Stimulated activated CD8-positive, alpha-beta memory T cell treated with anti-CD3 and anti-CD28 coated beads, Interleukin-7, amount 100 ng/mL, for 1 hour (primary cell): ENCODE data around the gene EMC10.
A peak's percentile ranks its signal among the peaks of the same experiment; 100 is the strongest.

ENCODE experiments used
- DNase-seq, 2 donors: peaks; one replicate each; pipeline ENCODE4 v3.0.0-alpha.2; 2020; ENCODE audit warnings: low read depth in 2 of 2

The EMC10 gene

DNA sequence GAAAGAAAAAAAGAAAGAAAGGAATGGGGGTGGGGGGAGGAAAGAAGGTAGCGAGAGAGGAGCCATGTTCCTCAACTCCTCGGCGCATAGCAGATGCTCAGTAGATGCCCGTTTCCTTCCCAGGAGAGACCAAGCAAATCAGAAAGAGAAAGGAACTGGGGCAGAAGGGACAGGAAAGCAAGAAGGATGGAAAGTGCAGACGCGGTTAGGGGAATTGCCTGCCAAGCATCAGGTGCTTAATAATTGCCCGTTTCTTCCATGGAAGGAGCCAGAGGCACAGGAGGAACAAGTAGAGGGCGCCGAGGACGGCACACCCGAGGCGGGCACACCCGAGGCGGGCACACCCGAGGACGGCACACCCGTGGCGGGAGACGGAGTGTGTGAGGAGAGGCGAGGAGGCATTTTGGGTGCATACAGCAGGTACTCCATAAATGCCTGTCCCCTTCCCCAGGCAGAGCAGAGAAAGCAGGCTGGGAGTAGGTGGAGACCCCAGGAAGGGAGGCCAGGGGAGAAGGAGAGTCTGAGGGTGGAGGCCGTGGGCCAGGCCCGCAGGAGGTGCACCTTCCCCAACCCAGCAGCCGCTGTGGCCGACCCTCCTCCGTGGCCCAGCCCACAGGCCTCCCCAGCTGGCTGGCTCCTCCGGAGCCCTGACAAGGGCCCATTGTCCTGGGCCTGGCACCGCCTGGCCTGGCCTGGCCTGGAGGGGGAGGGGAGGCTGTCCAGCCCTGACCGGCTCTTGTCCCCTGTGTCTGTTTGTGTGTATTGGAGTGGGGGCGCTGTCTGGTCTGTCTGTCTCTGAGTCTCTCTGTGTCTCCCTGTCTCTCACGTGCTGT, 20.1 kb downstream of the EMC10 start:
- no peak for DNase-seq

DNA sequence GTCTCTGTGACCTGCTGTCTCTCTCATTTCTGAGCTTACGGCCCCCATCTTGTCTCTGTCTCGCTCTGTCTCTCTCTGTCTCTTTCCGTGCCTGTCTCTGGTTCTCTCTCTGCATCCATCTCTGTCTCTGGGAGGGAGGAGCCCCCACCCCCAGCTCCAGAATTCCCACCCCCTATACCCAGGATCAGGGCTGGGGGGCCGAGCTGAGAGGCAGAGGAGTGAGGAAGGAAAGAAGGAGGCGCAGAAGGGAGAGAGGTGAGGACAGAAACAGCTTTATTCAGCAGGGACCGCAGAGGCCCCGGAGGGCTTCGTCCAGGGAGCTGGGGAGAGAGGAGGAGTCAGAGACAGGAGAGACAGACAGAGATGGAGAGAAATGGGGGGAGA, 20.7 kb downstream of the EMC10 start:
- DNase-seq, result no peak

DNA sequence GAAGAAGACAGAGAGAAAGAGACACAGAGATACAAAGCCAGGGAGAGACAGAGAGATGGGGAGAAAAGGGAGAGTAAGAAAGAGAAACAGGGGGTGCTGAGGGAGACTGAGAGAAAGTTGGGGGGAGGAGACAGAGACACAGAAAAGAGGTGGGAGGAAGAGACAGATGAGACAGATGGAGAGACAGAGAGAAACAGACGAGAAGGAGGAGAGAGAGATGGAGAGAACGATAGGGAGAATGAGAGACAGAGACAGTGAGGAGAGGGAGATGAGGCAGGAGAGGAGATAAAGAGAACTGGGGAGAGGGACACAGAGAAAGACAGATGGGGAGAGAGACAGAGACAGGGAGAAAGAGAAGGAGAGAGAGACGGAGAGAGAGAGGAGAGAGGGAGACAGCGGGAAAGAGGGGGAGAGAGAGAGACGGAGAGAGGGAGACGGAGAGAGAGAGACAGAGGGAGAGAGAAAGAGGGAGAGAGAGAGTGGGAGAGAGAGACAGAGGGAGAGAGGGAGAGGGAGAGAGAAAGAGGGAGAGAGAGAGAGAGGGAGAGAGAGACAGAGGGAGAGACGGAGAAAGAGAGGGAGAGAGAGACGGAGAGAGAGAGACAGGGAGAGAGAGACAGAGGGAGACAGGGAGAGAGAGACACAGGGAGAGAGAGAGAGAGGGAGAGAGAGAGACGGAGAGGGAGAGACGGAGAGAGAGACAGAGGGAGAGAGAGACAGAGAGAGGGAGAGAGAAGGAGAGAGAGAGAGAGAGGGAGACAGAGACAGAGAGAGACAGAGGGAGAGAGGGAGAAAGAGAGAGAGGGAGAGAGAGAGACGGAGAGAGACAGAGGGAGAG, 22.1 kb downstream of the EMC10 start:
- DNase-seq, result no peak

DNA sequence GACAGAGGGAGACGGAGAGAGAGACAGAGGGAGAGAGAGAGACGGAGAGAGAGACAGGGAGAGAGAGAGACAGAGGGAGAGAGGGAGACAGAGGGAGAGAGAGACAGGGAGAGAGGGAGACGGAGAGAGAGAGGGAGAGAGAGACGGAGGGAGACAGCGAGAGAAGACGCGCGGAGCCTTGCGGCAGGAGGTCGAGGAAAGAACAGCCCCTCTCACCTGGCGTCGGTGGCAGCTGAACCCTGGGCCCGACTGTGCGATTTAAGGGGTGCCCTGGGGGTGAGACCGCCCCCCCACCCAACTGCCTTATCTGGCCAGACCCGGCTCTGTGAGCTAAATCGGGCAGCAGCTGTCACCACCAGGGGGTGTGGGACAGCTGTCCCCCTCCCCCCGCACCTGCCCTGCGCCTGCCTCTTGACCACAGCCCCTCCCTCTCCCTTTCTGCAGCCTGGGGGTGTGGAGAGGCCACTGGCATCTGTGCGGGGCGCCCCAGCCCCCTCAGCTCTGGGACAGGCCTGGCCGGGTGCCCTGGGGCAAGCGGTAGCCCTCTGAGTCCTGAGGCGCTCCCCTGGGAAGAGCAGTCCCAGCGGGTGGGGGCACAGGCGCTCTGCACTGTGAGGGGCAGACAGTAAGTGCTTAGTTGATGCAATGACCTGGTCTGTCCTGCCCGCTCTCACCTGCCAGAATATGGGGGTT, 23.9 kb downstream of the EMC10 start:
- no peak for DNase-seq

DNA sequence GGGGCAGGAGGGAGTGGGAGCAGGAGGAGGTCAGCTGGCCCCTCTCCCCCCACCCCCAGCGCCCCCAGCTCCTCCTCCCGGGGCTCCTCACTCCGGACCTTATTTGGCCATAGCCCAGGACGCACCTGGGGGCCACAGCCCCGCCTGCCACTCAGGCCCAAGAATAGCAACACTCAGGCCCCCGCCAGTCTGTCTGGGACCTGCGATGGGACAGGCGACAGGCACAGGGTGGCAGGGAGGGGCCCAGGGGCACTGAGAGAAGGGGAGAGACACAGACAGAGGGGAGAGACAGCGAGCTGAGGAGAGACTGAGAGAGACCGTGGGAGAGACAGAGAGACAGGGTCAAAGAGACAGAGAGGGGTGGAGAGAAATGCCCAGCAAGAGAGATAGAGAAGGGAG, 24.4 kb downstream of the EMC10 start:
- no peak for DNase-seq

GRCh38 chr19:50501186-50501567, 24.9 kb downstream of the EMC10 start:
- no peak for DNase-seq

DNA sequence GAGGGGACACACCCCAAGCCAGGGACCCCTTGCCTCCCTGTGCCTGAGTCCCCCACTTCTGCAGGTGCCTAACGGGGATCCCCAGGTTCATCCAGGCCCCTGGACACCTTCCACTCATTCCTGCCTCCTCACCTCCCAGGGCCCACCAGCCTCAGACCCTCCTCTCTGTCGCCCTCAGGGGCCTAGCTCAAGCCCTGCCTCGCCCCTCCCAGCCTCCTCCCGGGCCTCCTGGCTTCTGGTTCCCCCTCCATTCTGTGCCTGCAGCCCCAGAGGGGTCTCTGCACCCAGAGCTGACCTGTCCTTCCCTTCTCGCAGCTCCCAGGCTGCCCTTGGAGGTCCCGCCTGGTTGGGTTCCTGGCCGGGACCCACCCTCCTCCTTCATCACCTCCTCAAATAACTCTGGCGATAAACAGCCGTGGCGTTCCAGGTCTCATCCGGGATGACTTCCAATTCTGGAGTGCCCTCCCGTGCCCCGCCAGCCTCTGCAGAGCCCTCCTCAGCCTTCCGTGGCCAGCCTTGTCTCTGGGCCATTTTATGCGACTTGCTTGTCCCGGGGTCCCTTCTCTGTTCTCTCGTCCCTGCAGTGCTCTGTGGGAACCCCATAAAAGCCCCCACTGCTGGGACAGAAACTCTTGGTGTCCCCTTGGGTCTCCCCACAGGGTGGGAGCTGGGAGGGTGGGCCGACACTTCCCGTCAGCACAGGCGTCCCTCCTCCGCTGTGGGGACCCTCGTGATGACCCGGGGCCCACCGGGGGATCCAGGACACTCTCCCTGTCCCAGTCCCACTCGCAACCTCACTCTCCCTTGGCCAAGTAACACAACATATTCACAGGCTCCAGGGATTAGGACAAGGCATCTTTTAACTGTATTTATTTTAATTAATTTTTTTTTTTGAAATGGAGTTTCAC, 25.5 kb downstream of the EMC10 start:
- DNase-seq, result no peak

DNA sequence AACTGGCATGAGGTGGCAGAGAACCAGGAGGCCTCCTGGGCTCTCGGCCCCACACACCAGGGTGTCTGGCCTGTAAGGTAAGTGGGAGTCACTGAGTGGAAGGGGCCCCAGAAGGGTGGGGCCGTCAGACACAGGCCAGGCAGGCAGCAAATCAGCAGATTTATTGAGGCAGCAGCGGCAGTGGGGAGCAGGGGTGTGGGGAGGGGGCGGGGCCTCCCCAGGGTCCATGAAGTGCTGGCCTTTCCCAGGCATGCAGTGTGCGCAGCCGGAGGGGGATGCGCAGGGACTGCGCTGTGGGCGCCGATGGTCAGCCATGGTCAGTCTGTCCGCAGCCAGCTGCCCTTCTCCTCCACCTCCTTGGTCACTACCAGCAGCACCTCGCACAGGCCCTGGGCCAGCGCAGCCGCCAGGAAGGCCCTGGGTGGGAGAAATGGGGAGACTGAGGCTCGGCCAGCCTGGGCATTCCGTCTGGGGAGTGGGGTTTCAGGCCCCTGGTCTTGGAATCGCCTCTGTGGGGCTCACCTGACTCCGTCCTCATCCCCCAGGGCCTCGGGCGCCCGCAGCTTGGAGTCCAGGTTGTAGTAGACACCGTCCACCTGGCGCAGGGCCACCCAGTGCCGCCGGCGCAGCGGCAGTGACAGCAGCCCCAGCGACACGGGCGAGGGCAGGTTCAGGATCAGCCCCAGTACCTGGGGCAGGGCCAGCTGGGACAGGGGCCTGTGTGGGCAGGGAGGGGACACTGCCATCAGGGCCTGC, 29.7 kb downstream of the EMC10 start:
- no peak for DNase-seq

DNA sequence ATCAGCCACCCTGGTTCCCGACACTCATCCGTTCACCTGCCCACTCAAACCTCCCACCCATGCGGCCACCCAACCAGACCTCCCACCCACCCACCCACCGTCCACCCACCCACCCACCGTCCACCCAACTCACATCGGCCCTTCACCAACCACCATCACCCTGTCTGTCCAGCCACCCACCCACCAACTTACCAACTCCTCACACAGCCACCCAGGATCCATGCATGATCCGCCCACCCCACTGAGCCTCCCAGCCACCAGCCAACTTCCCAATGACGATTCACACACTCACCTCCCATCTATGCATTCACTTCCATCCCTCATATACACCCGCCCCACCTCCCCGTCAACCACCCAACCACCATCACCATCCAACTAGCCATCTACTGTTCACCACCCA, 30.4 kb downstream of the EMC10 start:
- DNase-seq, result no peak

DNA sequence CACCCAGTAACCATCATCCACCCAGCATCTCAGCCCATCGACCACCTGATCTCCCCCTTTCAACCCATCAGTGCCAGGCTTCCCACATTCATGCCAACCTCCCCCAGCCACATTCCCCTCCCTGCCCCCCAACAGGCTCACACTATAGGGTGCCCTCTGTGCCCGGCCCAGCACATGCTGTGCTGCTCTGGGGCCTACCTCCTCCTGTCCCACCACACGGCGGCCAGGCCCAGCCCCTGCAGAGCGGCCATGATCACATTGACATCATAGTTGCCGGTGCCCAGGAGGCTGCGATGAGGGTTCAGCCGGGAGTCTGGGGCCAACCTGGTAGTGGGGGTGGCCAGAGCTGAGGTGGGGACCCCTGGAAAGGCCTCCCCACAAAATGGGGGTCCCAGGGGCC, 31.1 kb downstream of the EMC10 start:
- DNase-seq, result no peak

DNA sequence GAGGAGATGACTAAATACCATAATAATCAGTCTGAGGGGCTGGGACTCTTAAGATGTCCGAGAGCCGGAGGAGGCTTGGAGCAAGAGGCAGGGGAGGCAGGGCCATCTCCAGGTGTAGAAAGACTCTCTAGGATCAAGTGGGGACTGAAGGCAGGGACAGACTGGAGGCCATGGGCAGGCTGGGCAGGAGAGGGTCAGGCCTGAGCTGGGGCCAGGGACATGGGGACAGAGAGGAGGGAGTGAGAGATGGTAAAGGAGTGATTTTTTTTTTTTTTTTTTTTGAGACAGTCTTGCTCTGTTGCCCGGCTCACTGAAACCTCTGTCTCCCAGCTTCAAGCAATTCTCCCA, 32.5 kb downstream of the EMC10 start:
- no peak for DNase-seq

DNA sequence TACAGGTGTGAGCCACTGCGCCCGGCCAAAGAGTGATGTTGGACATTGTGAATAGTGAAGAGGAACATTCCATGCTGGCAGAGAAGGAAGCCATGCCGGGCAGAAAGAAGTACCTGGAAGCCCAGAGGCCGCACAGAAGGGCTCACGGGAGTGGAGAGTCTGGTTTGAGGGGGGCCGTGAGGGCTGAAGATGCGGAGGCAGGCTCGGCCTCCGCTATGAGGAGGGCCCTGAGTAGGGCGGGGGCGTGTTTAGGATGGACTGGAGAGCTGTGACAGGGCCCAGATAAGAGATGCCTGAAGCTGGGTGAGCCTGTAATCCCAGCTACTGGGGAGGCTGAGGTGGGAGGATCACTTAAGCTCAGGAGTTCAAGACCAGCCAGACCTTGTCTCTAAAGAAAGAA, 33.1 kb downstream of the EMC10 start:
- DNase-seq, result no peak

GRCh38 chr19:50510121-50510670, 33.9 kb downstream of the EMC10 start:
- DNase-seq, result no peak

GRCh38 chr19:50510700-50511068, 34.4 kb downstream of the EMC10 start:
- no peak for DNase-seq

- DNase-seq, result peak; percentile 90 to 91
Observed at GRCh38 chr19:50511069-50511822, 34.9 kb downstream of the EMC10 start, which contains the start of gene JOSD2. JOSD2 (minus strand) TSS chr19:50511191; CDS start chr19:50510431, 760 bp downstream.

GRCh38 chr19:50512112-50512998, 36.0 kb downstream of the EMC10 start:
- DNase-seq, result no peak

DNA sequence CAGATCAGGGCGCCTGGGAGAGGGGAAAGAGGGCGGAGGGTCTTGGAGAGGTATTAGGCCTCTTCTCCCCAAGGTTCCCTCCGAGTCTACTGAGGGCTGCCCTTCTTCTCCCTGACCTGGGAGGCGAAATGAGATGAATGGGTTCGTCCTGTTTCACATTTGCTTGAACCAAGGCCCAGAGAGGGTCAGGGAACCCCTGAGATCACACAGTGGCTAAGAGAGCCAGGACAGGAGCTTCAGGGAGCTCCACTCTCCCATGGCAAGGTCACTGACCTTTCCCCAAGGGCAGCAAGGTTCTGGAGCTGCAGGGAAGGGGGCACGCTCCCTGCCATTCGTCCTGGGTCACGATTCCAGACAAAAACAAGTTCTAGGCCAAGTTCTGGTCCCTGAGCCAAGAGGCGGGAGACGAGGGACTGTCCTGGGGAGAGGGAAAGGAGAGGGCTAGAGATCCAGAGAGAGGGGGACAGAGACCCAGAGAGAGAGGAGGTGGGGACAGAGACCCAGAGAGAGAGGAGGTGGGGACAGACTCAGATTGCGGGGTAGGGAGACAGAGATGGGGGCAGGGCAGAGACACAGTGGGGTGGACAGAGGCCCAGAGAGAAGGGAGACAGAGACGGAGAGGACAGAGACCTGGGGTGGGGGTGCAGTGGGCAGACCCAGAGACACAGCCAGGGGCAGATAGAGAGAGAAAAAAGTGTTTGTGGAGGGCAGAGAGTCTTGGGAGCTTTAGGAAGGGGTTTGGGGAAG, 36.9 kb downstream of the EMC10 start:
- no peak for DNase-seq

DNA sequence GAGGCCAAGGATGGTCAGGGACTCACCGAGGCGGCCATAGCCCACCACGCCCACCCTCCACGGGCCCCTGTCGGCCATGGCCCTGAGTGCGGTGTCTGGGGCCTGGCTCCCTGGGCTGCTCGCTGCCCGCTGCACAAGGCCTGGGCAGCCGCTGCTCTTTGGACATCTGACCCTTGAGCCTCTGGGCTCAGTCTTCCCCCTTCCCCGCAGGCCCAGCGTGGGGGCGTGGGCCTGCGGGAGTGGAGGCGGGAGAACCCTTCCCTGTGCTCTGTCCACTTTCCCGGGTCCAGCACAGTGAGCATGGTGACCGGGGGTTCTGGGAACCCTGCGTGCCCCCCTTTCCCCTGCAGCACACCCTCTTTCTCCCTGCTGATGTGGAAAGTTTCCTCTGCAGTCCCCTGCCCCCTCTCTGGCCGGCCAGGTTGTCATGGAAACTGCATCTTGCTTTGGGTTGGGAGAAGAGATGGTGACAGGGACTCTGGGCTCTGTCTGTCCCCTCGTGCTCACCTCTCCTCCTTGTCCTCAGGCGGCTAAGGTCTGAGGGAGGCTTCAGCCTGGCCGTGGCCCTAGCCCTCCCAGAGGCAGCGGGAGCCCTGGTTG, 37.5 kb downstream of the EMC10 start, which contains the start of gene ASPDH:
ASPDH (minus strand) TSS at position 168 of the 600 bp plus-strand sequence; CDS start at position 78, 90 bp downstream.
- no peak for DNase-seq
